Measurements from ENCODE around the gene NHLH2.

NHLH2 gene

DNA sequence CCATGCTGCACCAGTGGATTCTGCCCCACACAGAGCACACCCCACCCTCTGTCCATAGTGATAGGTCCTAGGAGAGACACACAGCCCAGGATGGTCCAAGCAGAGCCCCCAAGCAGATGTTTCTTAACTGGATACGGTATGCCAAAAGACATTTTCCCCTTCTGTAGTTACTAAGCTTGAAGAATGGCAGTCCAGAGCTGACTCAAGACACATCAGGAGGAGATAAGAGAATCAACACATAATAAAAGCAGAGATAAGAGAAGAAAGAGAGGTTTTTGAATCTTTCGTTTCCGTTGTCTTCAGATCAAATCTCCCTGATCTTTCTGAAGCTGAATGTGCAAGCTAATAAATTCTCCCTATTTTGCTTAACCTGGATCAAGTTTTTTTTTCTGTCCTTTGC is 50.6 kb downstream of the NHLH2 start:
- Histone ChIP-seq H3K27ac (no peak overlapping the region), H2AFZ (ENCODE audit: low read depth) (no peak overlapping the region), H4K20me1 (ENCODE audit: insufficient read depth) (no peaks in the 10 kb centered on the region), H3K36me3 (ENCODE audit: insufficient read depth) (no peaks in the 10 kb centered on the region), H3K4me1 (ENCODE audit: low read depth, poor library complexity, severe bottlenecking) (no peaks in the 10 kb centered on the region), H3K27me3 (ENCODE audit: insufficient read depth, low read depth) (no peaks in the 10 kb centered on the region), H3K79me2 (ENCODE audit: insufficient read depth, low read depth) (no peaks in the 10 kb centered on the region), H3K4me2 (no peak overlapping the region), H3K4me3 (IDR thresholded peaks at IDR 0.05; ENCODE audit: insufficient read depth, low read depth, low read length) (no peak overlapping the region), H3K9ac (no peak overlapping the region)
- no peak for TF ChIP-seq CTCF (conservative IDR thresholded peaks at IDR 0.05; ENCODE audit: low read depth, low read length)

All from KMS-11 (cell line).